Liver (tissue), 9 donors: ENCODE measurements around the gene FOXN3. TPM values are rescaled to one million over a fixed set of nuclear protein-coding genes. Genes with fewer than 3 reads are reported as not detected.
A peak's percentile ranks its signal among the peaks of the same experiment; 100 is the strongest.

Source experiments
- DNase-seq: peaks from one replicate; pipeline ENCODE4 v3.0.0-alpha.2; 2017; ENCODE audit warnings: low spot score
- H3K27ac ChIP-seq, 2 donors: one replicate each; pipeline ENCODE4 v1.7.0; 2013; ENCODE audit warnings: inconsistent platforms in 2 of 2, low read length in 2 of 2, control low read depth in 1 of 2, low read depth in 1 of 2, mild to moderate bottlenecking in 1 of 2
- H3K27me3 ChIP-seq, 4 donors: one replicate each; pipeline versions ENCODE4 v1.6.1 to v1.7.0; 2013; ENCODE audit warnings: low read length in 3 of 4, inconsistent platforms in 1 of 4, mild to moderate bottlenecking in 1 of 4, moderate library complexity in 1 of 4; ENCODE audit not compliant: control insufficient read depth in 4 of 4, insufficient read depth in 4 of 4
- H3K36me3 ChIP-seq, 4 donors: one replicate each; pipeline versions ENCODE4 v1.6.1 to v1.7.0; 2013; ENCODE audit warnings: low read length in 3 of 4, mild to moderate bottlenecking in 3 of 4, low read depth in 1 of 4, moderate library complexity in 1 of 4; ENCODE audit not compliant: control insufficient read depth in 4 of 4, insufficient read depth in 3 of 4
- H3K4me1 ChIP-seq, 4 donors: one replicate each; pipeline versions ENCODE4 v1.6.1 to v1.7.0; 2013; ENCODE audit warnings: low read length in 3 of 4, mild to moderate bottlenecking in 3 of 4, moderate library complexity in 1 of 4; ENCODE audit not compliant: control insufficient read depth in 4 of 4, insufficient read depth in 4 of 4
- H3K4me3 ChIP-seq, 3 donors: one replicate each; pipeline versions ENCODE4 v1.6.1 to v1.7.0; 2013; ENCODE audit warnings: low read length in 3 of 3, control low read depth in 1 of 3, low read depth in 1 of 3, mild to moderate bottlenecking in 1 of 3
- H3K9ac ChIP-seq, 2 donors: one replicate each; pipeline ENCODE4 v1.7.0; 2013; ENCODE audit warnings: low read length in 2 of 2, mild to moderate bottlenecking in 2 of 2, moderate library complexity in 2 of 2, control low read depth in 1 of 2, low read depth in 1 of 2
- H3K9me3 ChIP-seq, 4 donors: one replicate each; pipeline versions ENCODE4 v1.6.1 to v1.7.0; 2013; ENCODE audit warnings: low read length in 3 of 4; ENCODE audit not compliant: control insufficient read depth in 4 of 4
- ATF3 ChIP-seq: IDR thresholded peaks from 2 replicates; pipeline ENCODE4 v1.6.1; 2016; ENCODE audit warnings: antibody characterized with exemption
- CTCF ChIP-seq: fragments of 150-350 bp; IDR thresholded peaks from 2 replicates; pipeline ENCODE4 v1.5.1; 2017; ENCODE audit warnings: improper control_type of control experiment, low read depth, low read length; ENCODE audit not compliant: missing input control
- EGR1 ChIP-seq, 2 donors: IDR thresholded peaks; 2 replicates each; pipeline ENCODE4 v1.6.1; 2016 to 2018; ENCODE audit warnings: antibody characterized with exemption in 2 of 2, low read depth in 2 of 2
- FOXA1 ChIP-seq: IDR thresholded peaks from 2 replicates; pipeline ENCODE4 v1.6.1; 2016; ENCODE audit warnings: antibody characterized with exemption
- FOXA2 ChIP-seq: IDR thresholded peaks from 2 replicates; pipeline ENCODE4 v1.6.1; 2016; ENCODE audit warnings: antibody characterized with exemption
- GABPA ChIP-seq, 2 donors: IDR thresholded peaks in 1 of 2; conservative IDR thresholded peaks in 1 of 2; 2 replicates each; pipeline ENCODE4 v1.6.1; 2016; ENCODE audit warnings: antibody characterized with exemption in 2 of 2, mild to moderate bottlenecking in 1 of 2, moderate library complexity in 1 of 2
- HNF4A ChIP-seq, 2 donors: conservative IDR thresholded peaks; 2 replicates each; pipeline ENCODE4 v1.6.1; 2016; ENCODE audit warnings: antibody characterized with exemption in 2 of 2, mild to moderate bottlenecking in 2 of 2
- HNF4G ChIP-seq: IDR thresholded peaks from 2 replicates; pipeline ENCODE4 v1.6.1; 2016; ENCODE audit warnings: antibody characterized with exemption
- JUND ChIP-seq, 2 donors: IDR thresholded peaks; 2 replicates each; pipeline ENCODE4 v1.6.1; 2016; ENCODE audit warnings: antibody characterized with exemption in 2 of 2
- MAX ChIP-seq: IDR thresholded peaks from 2 replicates; pipeline ENCODE4 v1.6.1; 2016; ENCODE audit warnings: antibody characterized with exemption
- NR2F2 ChIP-seq: IDR thresholded peaks from 2 replicates; pipeline ENCODE4 v1.6.1; 2016; ENCODE audit warnings: antibody characterized with exemption
- RAD21 ChIP-seq, 2 donors: IDR thresholded peaks; 2 replicates each; pipeline ENCODE4 v1.6.1; 2016; ENCODE audit warnings: antibody characterized with exemption in 2 of 2, mild to moderate bottlenecking in 2 of 2
- REST ChIP-seq: IDR thresholded peaks from 2 replicates; pipeline ENCODE4 v1.6.1; 2016; ENCODE audit warnings: antibody characterized with exemption, mild to moderate bottlenecking
- RXRA ChIP-seq, 2 donors: IDR thresholded peaks; 2 replicates each; pipeline ENCODE4 v1.6.1; 2017 to 2018; ENCODE audit warnings: antibody characterized with exemption in 2 of 2, mild to moderate bottlenecking in 1 of 2
- SP1 ChIP-seq: IDR thresholded peaks from 2 replicates; pipeline ENCODE4 v1.6.1; 2018; ENCODE audit warnings: antibody characterized with exemption, mild to moderate bottlenecking
- TAF1 ChIP-seq: conservative IDR thresholded peaks from 2 replicates; pipeline ENCODE4 v1.6.1; 2016; ENCODE audit warnings: antibody characterized with exemption, mild to moderate bottlenecking
- YY1 ChIP-seq: IDR thresholded peaks from 2 replicates; pipeline ENCODE4 v1.6.1; 2016; ENCODE audit warnings: antibody characterized with exemption, mild to moderate bottlenecking
- ZBTB33 ChIP-seq: IDR thresholded peaks from 2 replicates; pipeline ENCODE4 v1.6.1; 2016; ENCODE audit warnings: antibody characterized with exemption
- WGBS: extraction: QIAGEN DNeasy Blood & Tissue Kit; methylation state at CpG from one replicate; pipeline ENCODE4 v1.1.7; 2013; 5-methylcytosine and 5-hydroxymethylcytosine counted together
- polyA plus RNA-seq, 2 donors: library from polyadenylated mRNA; stranded (reverse) in 1 of 2; unstranded in 1 of 2; fragments of 200-250 nt in 1 of 2; fragments of >200 nt in 1 of 2; fragmentation: Nextera tagmentation in 1 of 2; extraction: Ambion mirVana in 1 of 2; gene quantifications; one replicate each; pipeline versions ENCODE4 v1.2.1 to v1.2.3, GENCODE V29; 2013 to 2015
- total RNA-seq, 2 donors: library from RNA; depleted of rRNA; stranded (reverse); fragments of >200 nt; gene quantifications; one replicate each; pipeline ENCODE4 v1.2.3, GENCODE V29; 2014
- donor health status: healthy.
- donor health status: healthy.
- donor health status: healthy.
- donor health status: healthy.
- donor health status: healthy.

FOXN3 gene
- total RNA-seq (10 to 100 TPM; 37.7 to 44.8 TPM), polyA plus RNA-seq (10 to 100 TPM; 17.8 to 32.8 TPM)

GRCh38 chr14:89417091-89417464 lies at the start of gene FOXN3:
FOXN3 (minus strand) TSS chr14:89417233; CDS start chr14:89412476, 4,757 bp downstream.
- Histone ChIP-seq H3K9me3 (no peaks in the 10 kb centered on the region), H3K27ac (peak within 1 kb of the TSS; percentile 91 to 93), H3K9ac (peak within 1 kb of the TSS; percentile 74 to 88), H3K36me3 (peaks cover 0 to 2% (median 0%) of the 10 kb centered on the region in 4 donors), H3K27me3 (no peaks in the 10 kb centered on the region), H3K4me3 (peak within 1 kb of the TSS; percentile 68 to 92 (median 79)), H3K4me1 (peaks cover 0 to 30% (median 16%) of the 10 kb centered on the region in 4 donors)
- TF ChIP-seq YY1: no peak
- TF ChIP-seq ATF3: no peak
- no peak for TF ChIP-seq REST
- no peak for TF ChIP-seq HNF4G
- TF ChIP-seq JUND (IDR thresholded peaks at IDR 0.05): no peak
- no peak for TF ChIP-seq FOXA2
- peak in 1 of 2 donors; percentile 47 for TF ChIP-seq HNF4A (conservative IDR thresholded peaks at IDR 0.05)
- TF ChIP-seq RAD21 (IDR thresholded peaks at IDR 0.05): peak; percentile 32 to 54
- TF ChIP-seq GABPA (IDR thresholded peaks at IDR 0.05 in 1 of 2, conservative IDR thresholded peaks at IDR 0.05 in 1 of 2): no peak
- TF ChIP-seq FOXA1: no peak
- peak; percentile 67 to 71 for TF ChIP-seq EGR1 (IDR thresholded peaks at IDR 0.05; ENCODE audit: low read depth in 2 of 2)
- peak; percentile 14 to 46 for TF ChIP-seq RXRA (IDR thresholded peaks at IDR 0.05)
- no peak for TF ChIP-seq TAF1
- peak; percentile 48 for TF ChIP-seq SP1
- TF ChIP-seq MAX: no peak
- no peak for TF ChIP-seq CTCF
- TF ChIP-seq ZBTB33: no peak
- no peak for TF ChIP-seq NR2F2
- DNase-seq: peak; percentile 86
- under 1% methylated on average over 54 of the region's 54 CpGs for WGBS
